DOHH2 (cell line): ENCODE data around the gene IHH.

Experiments used
- EZH2phosphoT487 ChIP-seq: fragments of 200-600 bp; sonication (generic); IDR thresholded peaks from 2 replicates; pipeline ENCODE4 v1.6.1; 2017; ENCODE audit warnings: borderline replicate concordance, mild to moderate bottlenecking, antibody characterized with exemption, low read length, moderate library complexity, mixed read lengths
- TF ChIP-seq, protein P1 (sequence below): fragments of 200-600 bp; sonication (generic); IDR thresholded peaks from one replicate; pipeline ENCODE4 v1.5.1; 2014; ENCODE audit warnings: antibody characterized with exemption, mild to moderate bottlenecking, low read depth, low read length; ENCODE audit not compliant: poor library complexity, severe bottlenecking

- TF ChIP-seq, protein P1, sequence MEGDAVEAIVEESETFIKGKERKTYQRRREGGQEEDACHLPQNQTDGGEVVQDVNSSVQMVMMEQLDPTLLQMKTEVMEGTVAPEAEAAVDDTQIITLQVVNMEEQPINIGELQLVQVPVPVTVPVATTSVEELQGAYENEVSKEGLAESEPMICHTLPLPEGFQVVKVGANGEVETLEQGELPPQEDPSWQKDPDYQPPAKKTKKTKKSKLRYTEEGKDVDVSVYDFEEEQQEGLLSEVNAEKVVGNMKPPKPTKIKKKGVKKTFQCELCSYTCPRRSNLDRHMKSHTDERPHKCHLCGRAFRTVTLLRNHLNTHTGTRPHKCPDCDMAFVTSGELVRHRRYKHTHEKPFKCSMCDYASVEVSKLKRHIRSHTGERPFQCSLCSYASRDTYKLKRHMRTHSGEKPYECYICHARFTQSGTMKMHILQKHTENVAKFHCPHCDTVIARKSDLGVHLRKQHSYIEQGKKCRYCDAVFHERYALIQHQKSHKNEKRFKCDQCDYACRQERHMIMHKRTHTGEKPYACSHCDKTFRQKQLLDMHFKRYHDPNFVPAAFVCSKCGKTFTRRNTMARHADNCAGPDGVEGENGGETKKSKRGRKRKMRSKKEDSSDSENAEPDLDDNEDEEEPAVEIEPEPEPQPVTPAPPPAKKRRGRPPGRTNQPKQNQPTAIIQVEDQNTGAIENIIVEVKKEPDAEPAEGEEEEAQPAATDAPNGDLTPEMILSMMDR = no peak
- TF ChIP-seq EZH2phosphoT487 = no peak
Observed at GRCh38 chr2:219090436-219091299, 29.9 kb upstream of the IHH start.
